GM18907 (cell line): Measurements from ENCODE around the gene ACCSL.

Experiments
- ATAC-seq: cut with Tn5 transposase; IDR thresholded peaks from one replicate; pipeline ENCODE4 v1.9.1; 2021; ENCODE audit warnings: mild to moderate bottlenecking, moderate library complexity; ENCODE audit not compliant: unreplicated experiment

ACCSL gene

GRCh38 chr11:44094260-44094868 lies 46.6 kb downstream of the ACCSL start:
- ATAC-seq = peak; percentile 52

GRCh38 chr11:44095506-44096359 lies 48.0 kb downstream of the ACCSL start, which contains the start of gene EXT2:
Gene EXT2, plus strand, starts transcription at chr11:44095678. Its CDS starts 12,035 bp downstream, at chr11:44107713.
- peak; percentile 93 for ATAC-seq

GRCh38 chr11:44096360-44097185 lies 48.8 kb downstream of the ACCSL start:
- ATAC-seq = peak; percentile 12

- no peak for ATAC-seq
These were observed 50.0 kb downstream of the ACCSL start for GRCh38 chr11:44097821-44098220.

- no peak for ATAC-seq
These were observed 53.3 kb downstream of the ACCSL start for GRCh38 chr11:44101098-44101497.

GRCh38 chr11:44104481-44105294 lies 56.9 kb downstream of the ACCSL start:
- no peak for ATAC-seq

GRCh38 chr11:44108260-44108659 lies 60.5 kb downstream of the ACCSL start:
- no peak for ATAC-seq
